ENCODE data around the gene XKR8. TPM values are rescaled to one million over a fixed set of nuclear protein-coding genes. Genes with fewer than 3 reads are reported as not detected.

The XKR8 gene
- total and polyA plus RNA-seq, 2 of the 4 experiments (the other 2 are of a cell fraction): 1.1 to 10.7 TPM

DNA sequence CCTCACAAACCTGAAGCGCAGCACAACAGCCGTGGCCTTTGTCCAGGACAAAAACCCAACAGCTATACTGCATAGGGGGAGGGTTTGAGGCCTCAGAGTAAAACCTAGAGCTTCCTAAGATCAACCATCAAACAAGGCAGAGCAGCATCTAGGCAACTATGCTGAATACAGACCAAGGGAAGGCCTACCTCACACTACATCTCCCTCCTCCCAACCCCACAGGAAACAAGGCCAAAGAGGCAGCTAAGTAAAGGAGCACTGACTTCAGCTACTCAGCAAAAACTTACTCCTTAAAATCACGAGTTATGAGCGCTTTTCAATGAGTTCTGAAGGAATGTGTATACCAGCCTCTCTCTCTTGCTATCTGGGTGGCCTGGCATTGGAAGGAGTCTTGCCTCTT lies 12.4 kb downstream of the XKR8 start:
- no CpG with 5 or more reads among the region's 4 CpGs for WGBS, 2 experiments (ENCODE audit: extremely low coverage in 2 of 2, insufficient read length in 1 of 2)
- peaks cover 4 to 25% of the 10 kb centered on the region in 2 experiments; a peak in 3 of 4 replicates for H3K79me1 ChIP-seq (ENCODE audit: low read depth in 1 of 2, low read length in 2 of 2)
- H3K14ac ChIP-seq (replicated peaks; ENCODE audit: low read depth, low read length): no peak overlapping the region
- H3K4me3 ChIP-seq (ENCODE audit: insufficient read depth, low read depth, low read length): no peak overlapping the region
- no peak overlapping the region for H3K4ac ChIP-seq (ENCODE audit: low read depth, low read length)
- H2AK5ac ChIP-seq (ENCODE audit: low read depth, low read length): no peak overlapping the region
- H3K9me3 ChIP-seq (ENCODE audit: control insufficient read depth, insufficient read depth, low read length): no peaks in the 10 kb centered on the region
- no peak overlapping the region for H3K9ac ChIP-seq (ENCODE audit: low read depth, low read length)
- H2BK5ac ChIP-seq (ENCODE audit: low read depth, low read length, poor library complexity, severe bottlenecking): no peak overlapping the region
- TF ChIP-seq MAFK (IDR thresholded peaks at IDR 0.05; ENCODE audit: low read depth, low read length) (no peak), NFE2L2 (IDR thresholded peaks at IDR 0.05; ENCODE audit: low read depth, low read length) (no peak), RAD21 (IDR thresholded peaks at IDR 0.05; ENCODE audit: low read length) (no peak), RFX5 (IDR thresholded peaks at IDR 0.05; ENCODE audit: low read depth, low read length) (no peak)
- peaks cover 10% of the 10 kb centered on the region for H3K36me3 ChIP-seq (ENCODE audit: control insufficient read depth, insufficient read depth, low read length)
- H2BK120ac ChIP-seq (ENCODE audit: low read depth, low read length): no peak overlapping the region
- H4K8ac ChIP-seq (ENCODE audit: low read depth in 2 of 2, low read length in 2 of 2): no peak overlapping the region
- no peak overlapping the region for H2AK9ac ChIP-seq (replicated peaks; ENCODE audit: low read depth, low read length, poor library complexity)
- peaks cover 17% of the 10 kb centered on the region for H3K4me1 ChIP-seq (ENCODE audit: control insufficient read depth, insufficient read depth, low read length)
- intact Hi-C loops (cut with micrococcal nuclease) (no loop called here), dilution Hi-C loops (cut with HindIII; ENCODE audit: low sequenced_read_pairs, unreplicated experiment) (no loop called here), in situ Hi-C loops (cut with MboI; ENCODE audit: low sequenced_read_pairs) (no loop called here)
- no peak overlapping the region for H4K5ac ChIP-seq (ENCODE audit: low read depth, low read length)
- no peak overlapping the region for H3K4me2 ChIP-seq (ENCODE audit: low read depth, low read length)
- H4K91ac ChIP-seq (ENCODE audit: insufficient read depth, low read depth, low read length): no peak overlapping the region
- no peak overlapping the region for H3K18ac ChIP-seq (ENCODE audit: low read depth, low read length)
- no peak overlapping the region for H3K56ac ChIP-seq (ENCODE audit: extremely low read depth, insufficient read depth, low read length)
- no peak for DNase-seq
- ATAC-seq (ENCODE audit: low read depth): no peak
- H2AFZ ChIP-seq (replicated peaks; ENCODE audit: low read length, poor library complexity): no peak overlapping the region
- ChIA-PET CTCF (interaction anchor here (0.6 kb wide), 2 partner anchors 117 to 244 kb away, joined by 3 to 4 read pairs; no protein-coding TSS in a partner anchor), POLR2A (ENCODE audit: unreplicated experiment) (interaction anchor here (0.6 kb wide), 1 partner anchor 155 kb away, joined by 6 read pairs; no protein-coding TSS in a partner anchor)
- no peak overlapping the region for H2BK15ac ChIP-seq (ENCODE audit: low read depth, low read length)
- H3K27me3 ChIP-seq (ENCODE audit: control insufficient read depth, insufficient read depth, low read length): no peaks in the 10 kb centered on the region
- no peak overlapping the region for H3K27ac ChIP-seq (ENCODE audit: insufficient read depth, low read length)
- H3K23ac ChIP-seq (ENCODE audit: low read depth, low read length): no peak overlapping the region
- BruUV-seq (replicated peaks): no TSS peak
- no peak overlapping the region for H2BK20ac ChIP-seq (ENCODE audit: low read depth, low read length)
- no peaks in the 10 kb centered on the region for H4K20me1 ChIP-seq (ENCODE audit: insufficient read depth, low read length)
- H3K9me1 ChIP-seq (ENCODE audit: insufficient read depth, low read length): peaks cover 19% of the 10 kb centered on the region

Measured in IMR-90 (cell line).